BJ (cell line): ENCODE measurements around the gene NRG3. TPM values are rescaled to one million over a fixed set of nuclear protein-coding genes. Genes with fewer than 3 reads are reported as not detected.

Experiments
- CTCF ChIA-PET: fragments of 350-600 bp; formaldehyde crosslinking; extraction: SDS; loops from one replicate; lab custom pipeline; 2021; ENCODE audit warnings: antibody characterized with exemption, inconsistent platforms; lab: Yijun Ruan, JAX
- POLR2A ChIA-PET: fragments of 300-600 bp; sonication (Branson Sonifier 250); formaldehyde crosslinking; extraction: SDS; loops from one replicate; lab custom pipeline; 2021; ENCODE audit warnings: antibody characterized with exemption; lab: Charles Lee
- DNase-seq: peaks from one replicate; pipeline ENCODE4 v3.0.0-alpha.2; 2011; ENCODE audit warnings: low read depth
- H3K27me3 ChIP-seq: 2 replicates; pipeline ENCODE4 v1.6.0; 2011; ENCODE audit warnings: low read length; ENCODE audit not compliant: control insufficient read depth, insufficient read depth
- H3K36me3 ChIP-seq: 2 replicates; pipeline ENCODE4 v1.5.1; 2011; ENCODE audit warnings: low read length; ENCODE audit not compliant: control insufficient read depth, insufficient read depth
- H3K4me3 ChIP-seq: 2 replicates; pipeline ENCODE4 v1.5.1; 2011; ENCODE audit warnings: low read depth, mild to moderate bottlenecking, control low read depth, low read length
- CTCF ChIP-seq: IDR thresholded peaks from 2 replicates; pipeline ENCODE4 v1.5.1; 2011; ENCODE audit warnings: low read depth, mild to moderate bottlenecking, control low read depth, inconsistent platforms, low read length, moderate library complexity; ENCODE audit not compliant: insufficient read depth
- polyA plus RNA-seq: library from polyadenylated mRNA; depleted of rRNA; stranded (reverse); fragments of >200 nt; gene quantifications from 2 replicates; pipeline ENCODE4 v1.2.3, GENCODE V29; 2011

Gene NRG3
- polyA plus RNA-seq, 1 experiment: not detected

GRCh38 chr10:82536668-82537067 is 661.7 kb downstream of the NRG3 start:
- TF ChIP-seq CTCF: no peak
- no peaks in the 10 kb centered on the region for H3K36me3 ChIP-seq
- POLR2A ChIA-PET: no interaction called here
- H3K27me3 ChIP-seq: no peaks in the 10 kb centered on the region
- no peak overlapping the region for H3K4me3 ChIP-seq
- no peak for DNase-seq
- CTCF ChIA-PET: no interaction called here

- ChIA-PET POLR2A (no interaction called here), CTCF (no interaction called here)
- no peak for TF ChIP-seq CTCF
- no peaks in the 10 kb centered on the region for H3K36me3 ChIP-seq
- no peak overlapping the region for H3K4me3 ChIP-seq
- DNase-seq: no peak
- no peaks in the 10 kb centered on the region for H3K27me3 ChIP-seq
Measured at GRCh38 chr10:82538272-82538671, 663.3 kb downstream of the NRG3 start.

- TF ChIP-seq CTCF: no peak
- Histone ChIP-seq H3K36me3 (no peaks in the 10 kb centered on the region), H3K27me3 (no peaks in the 10 kb centered on the region), H3K4me3 (no peak overlapping the region)
- CTCF ChIA-PET: no interaction called here
- no peak for DNase-seq
- POLR2A ChIA-PET: no interaction called here
Measured at GRCh38 chr10:82543631-82544030, 668.6 kb downstream of the NRG3 start.

- POLR2A ChIA-PET: no interaction called here
- CTCF ChIA-PET: interaction anchor here (1.0 kb wide), 1 partner anchor 18 kb away, joined by 3 read pairs; no protein-coding TSS in a partner anchor
- no peak for TF ChIP-seq CTCF
- no peak overlapping the region for H3K4me3 ChIP-seq
- H3K36me3 ChIP-seq: no peaks in the 10 kb centered on the region
- H3K27me3 ChIP-seq: no peaks in the 10 kb centered on the region
- DNase-seq: no peak
Measured at GRCh38 chr10:82544377-82544776, 669.4 kb downstream of the NRG3 start.

- Histone ChIP-seq H3K4me3 (no peak overlapping the region), H3K36me3 (no peaks in the 10 kb centered on the region), H3K27me3 (no peaks in the 10 kb centered on the region)
- TF ChIP-seq CTCF: no peak
- ChIA-PET CTCF (no interaction called here), POLR2A (no interaction called here)
- DNase-seq: no peak
Measured at GRCh38 chr10:82551506-82551905, 676.5 kb downstream of the NRG3 start.
